ENCODE results near the gene BLZF1. TPM values are rescaled to one million over a fixed set of nuclear protein-coding genes. Genes with fewer than 3 reads are reported as not detected.

Gene BLZF1
- total and polyA plus RNA-seq, 10 of the 15 experiments (the other 5 are each of a cell fraction or from before 2014, with no cell fraction given) = 5.1 to 11.9 (median 9.0) TPM

DNA sequence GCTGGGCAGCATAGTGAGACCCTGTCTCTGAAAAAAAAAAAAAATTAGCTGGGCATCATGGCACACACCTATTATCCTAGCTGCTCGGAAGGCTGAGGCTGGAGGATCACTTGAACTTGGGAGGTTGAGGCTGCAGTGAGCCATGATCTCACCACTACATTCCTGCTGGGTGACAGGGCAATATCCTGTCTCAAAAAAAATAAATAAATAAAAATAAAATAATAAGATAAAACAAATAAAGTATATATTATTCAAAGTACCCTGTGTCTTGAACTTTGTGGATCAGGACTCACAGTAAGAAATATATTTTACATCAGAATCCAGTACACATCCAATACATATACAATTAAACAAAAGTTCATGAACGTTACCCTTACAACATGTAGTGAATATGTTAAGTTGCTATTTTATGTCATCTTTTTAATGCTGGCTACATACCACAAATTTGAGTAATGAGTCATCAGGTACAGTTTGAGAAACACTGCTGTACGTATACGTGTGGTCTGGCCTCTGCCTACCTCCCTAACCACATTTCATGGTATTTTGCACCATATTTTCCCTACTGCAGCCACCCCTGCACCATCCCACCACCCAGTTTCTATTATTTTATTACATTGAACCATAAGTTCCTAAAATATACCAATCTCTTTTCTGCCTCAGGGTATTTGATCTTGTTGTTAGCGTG, 4.8 kb upstream of the BLZF1 start:
- Histone ChIP-seq H3K27me3 (replicated peaks in 1 of 2; ENCODE audit: control insufficient read depth in 2 of 2, insufficient read depth in 2 of 2, low read length in 1 of 2) (no peaks in the 10 kb centered on the region), H2AFZ (ENCODE audit: control insufficient read depth, low read depth, low read length) (no peak overlapping the region), H3K9me3 (replicated peaks; ENCODE audit: control insufficient read depth, insufficient read depth, low read length) (no peaks in the 10 kb centered on the region; the same call in 2 of the 3 replicates), H3K27ac (ENCODE audit: control insufficient read depth, insufficient read depth) (no peak overlapping the region), H3K79me2 (ENCODE audit: control insufficient read depth, insufficient read depth, low read length) (peaks cover under 1% of the 10 kb centered on the region; the same call in 1 of the 2 replicates), H3K9ac (ENCODE audit: control insufficient read depth, insufficient read depth, low read length) (no peak overlapping the region), H3K4me2 (ENCODE audit: control insufficient read depth, insufficient read depth) (peak overlapping the region; percentile 64), H4K20me1 (ENCODE audit: control insufficient read depth, insufficient read depth) (no peaks in the 10 kb centered on the region), H3K36me3 (ENCODE audit: control insufficient read depth in 2 of 2, insufficient read depth in 2 of 2, low read length in 1 of 2) (no peaks in the 10 kb centered on the region), H3K4me1 (ENCODE audit: control insufficient read depth, insufficient read depth, low read length) (peaks cover 4% of the 10 kb centered on the region; the same call in 1 of the 2 replicates), H3K4me3 (no peak overlapping the region)
- ChIA-PET SMC1A (ENCODE audit: uncharacterized antibody, unreplicated experiment) (interaction anchor here (0.9 to 1.6 kb wide), 4 partner anchors 9 to 924 kb away, joined by 3 to 4 read pairs (median 3); no protein-coding TSS in a partner anchor), POLR2A (no interaction called here), RAD21 (ENCODE audit: unreplicated experiment) (interaction anchor here (1.5 to 1.7 kb wide), 2 partner anchors 15 to 760 kb away, joined by 3 to 6 read pairs; no protein-coding TSS in a partner anchor), CTCF (interaction anchor here (0.7 to 2.1 kb wide), 4 partner anchors 12 to 980 kb away, joined by 3 to 13 read pairs (median 5); no protein-coding TSS in a partner anchor)
- WGBS (ENCODE audit: insufficient coverage, insufficient replicate concordance, low lambda C conversion rate, missing lambda C conversion rate) = 22% methylated on average over 5 of the region's 5 CpGs
- intact Hi-C loops (cut with micrococcal nuclease; ENCODE audit: unreplicated experiment) = no loop called here
- DNase-seq (ENCODE audit: low read depth, low spot score) (peak; percentile 37), FAIRE-seq (no peak), ATAC-seq (peak; percentile 58)
- in situ Hi-C loops (cut with MboI) = no loop called here
- BruUV-seq (replicated peaks) = no TSS peak
- TF ChIP-seq RUNX3 (IDR thresholded peaks at IDR 0.05; ENCODE audit: low read length) = peak; percentile 99
- TF ChIP-seq IRF4 (IDR thresholded peaks at IDR 0.05; ENCODE audit: low read depth, low read length) = peak; percentile 55; the same call in 1 of the 2 replicates
- peak; percentile 81; the same call in 1 of the 2 replicates for TF ChIP-seq NFIC (IDR thresholded peaks at IDR 0.05; ENCODE audit: low read depth, low read length)
- TF ChIP-seq, protein P1, sequence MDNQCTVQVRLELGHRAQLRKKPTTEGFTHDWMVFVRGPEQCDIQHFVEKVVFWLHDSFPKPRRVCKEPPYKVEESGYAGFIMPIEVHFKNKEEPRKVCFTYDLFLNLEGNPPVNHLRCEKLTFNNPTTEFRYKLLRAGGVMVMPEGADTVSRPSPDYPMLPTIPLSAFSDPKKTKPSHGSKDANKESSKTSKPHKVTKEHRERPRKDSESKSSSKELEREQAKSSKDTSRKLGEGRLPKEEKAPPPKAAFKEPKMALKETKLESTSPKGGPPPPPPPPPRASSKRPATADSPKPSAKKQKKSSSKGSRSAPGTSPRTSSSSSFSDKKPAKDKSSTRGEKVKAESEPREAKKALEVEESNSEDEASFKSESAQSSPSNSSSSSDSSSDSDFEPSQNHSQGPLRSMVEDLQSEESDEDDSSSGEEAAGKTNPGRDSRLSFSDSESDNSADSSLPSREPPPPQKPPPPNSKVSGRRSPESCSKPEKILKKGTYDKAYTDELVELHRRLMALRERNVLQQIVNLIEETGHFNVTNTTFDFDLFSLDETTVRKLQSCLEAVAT (IDR thresholded peaks at IDR 0.05) = 0 out of 2 replicates have a peak, but pooled peaks have one; percentile 34
- TF ChIP-seq IKZF1 (conservative IDR thresholded peaks at IDR 0.05) = peak; percentile 52
- no peak for TF ChIP-seq CHD2 (IDR thresholded peaks at IDR 0.05; ENCODE audit: borderline replicate concordance, low read depth, low read length)
- TF ChIP-seq MEF2A (IDR thresholded peaks at IDR 0.05; ENCODE audit: insufficient read depth, low read depth, low read length) = peak; percentile 56; the same call in 1 of the 2 replicates
- peak; percentile 41 for TF ChIP-seq MEF2B (IDR thresholded peaks at IDR 0.05; ENCODE audit: partially characterized antibody, poor library complexity, severe bottlenecking)
- TF ChIP-seq PAX5 (IDR thresholded peaks at IDR 0.05; ENCODE audit: borderline replicate concordance, low read depth, low read length) = peak; percentile 66; the same call in 1 of the 2 replicates
- TF ChIP-seq, protein P2, sequence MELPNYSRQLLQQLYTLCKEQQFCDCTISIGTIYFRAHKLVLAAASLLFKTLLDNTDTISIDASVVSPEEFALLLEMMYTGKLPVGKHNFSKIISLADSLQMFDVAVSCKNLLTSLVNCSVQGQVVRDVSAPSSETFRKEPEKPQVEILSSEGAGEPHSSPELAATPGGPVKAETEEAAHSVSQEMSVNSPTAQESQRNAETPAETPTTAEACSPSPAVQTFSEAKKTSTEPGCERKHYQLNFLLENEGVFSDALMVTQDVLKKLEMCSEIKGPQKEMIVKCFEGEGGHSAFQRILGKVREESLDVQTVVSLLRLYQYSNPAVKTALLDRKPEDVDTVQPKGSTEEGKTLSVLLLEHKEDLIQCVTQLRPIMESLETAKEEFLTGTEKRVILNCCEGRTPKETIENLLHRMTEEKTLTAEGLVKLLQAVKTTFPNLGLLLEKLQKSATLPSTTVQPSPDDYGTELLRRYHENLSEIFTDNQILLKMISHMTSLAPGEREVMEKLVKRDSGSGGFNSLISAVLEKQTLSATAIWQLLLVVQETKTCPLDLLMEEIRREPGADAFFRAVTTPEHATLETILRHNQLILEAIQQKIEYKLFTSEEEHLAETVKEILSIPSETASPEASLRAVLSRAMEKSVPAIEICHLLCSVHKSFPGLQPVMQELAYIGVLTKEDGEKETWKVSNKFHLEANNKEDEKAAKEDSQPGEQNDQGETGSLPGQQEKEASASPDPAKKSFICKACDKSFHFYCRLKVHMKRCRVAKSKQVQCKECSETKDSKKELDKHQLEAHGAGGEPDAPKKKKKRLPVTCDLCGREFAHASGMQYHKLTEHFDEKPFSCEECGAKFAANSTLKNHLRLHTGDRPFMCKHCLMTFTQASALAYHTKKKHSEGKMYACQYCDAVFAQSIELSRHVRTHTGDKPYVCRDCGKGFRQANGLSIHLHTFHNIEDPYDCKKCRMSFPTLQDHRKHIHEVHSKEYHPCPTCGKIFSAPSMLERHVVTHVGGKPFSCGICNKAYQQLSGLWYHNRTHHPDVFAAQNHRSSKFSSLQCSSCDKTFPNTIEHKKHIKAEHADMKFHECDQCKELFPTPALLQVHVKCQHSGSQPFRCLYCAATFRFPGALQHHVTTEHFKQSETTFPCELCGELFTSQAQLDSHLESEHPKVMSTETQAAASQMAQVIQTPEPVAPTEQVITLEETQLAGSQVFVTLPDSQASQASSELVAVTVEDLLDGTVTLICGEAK (IDR thresholded peaks at IDR 0.05; ENCODE audit: borderline replicate concordance) = no peak
- no peak for TF ChIP-seq YY1 (IDR thresholded peaks at IDR 0.05; ENCODE audit: low read depth, low read length)
- TF ChIP-seq LARP7 (IDR thresholded peaks at IDR 0.05) = no peak
- TF ChIP-seq EP300 (IDR thresholded peaks at IDR 0.05; ENCODE audit: borderline replicate concordance in 1 of 2, control insufficient read depth in 1 of 2, low read depth in 2 of 2, low read length in 2 of 2) = peak; percentile 32 to 55; a peak in 2 of 4 replicates
- peak in 1 of 2 experiments; percentile 22; a peak in 1 of 4 replicates for TF ChIP-seq BHLHE40 (IDR thresholded peaks at IDR 0.05; ENCODE audit: borderline replicate concordance in 1 of 2, low read depth in 2 of 2, low read length in 1 of 2)
- TF ChIP-seq SP1 (IDR thresholded peaks at IDR 0.05; ENCODE audit: low read depth, low read length) = peak; percentile 9
- peak; percentile 73 for TF ChIP-seq BCL11A (IDR thresholded peaks at IDR 0.05; ENCODE audit: low read depth, low read length)
- peak; percentile 39; the same call in 1 of the 2 replicates for TF ChIP-seq FOXM1 (IDR thresholded peaks at IDR 0.05; ENCODE audit: low read depth, low read length)
- TF ChIP-seq TBL1XR1 (IDR thresholded peaks at IDR 0.05; ENCODE audit: low read depth, low read length) = 0 out of 2 replicates have a peak, but pooled peaks have one; percentile 16

All from GM12878 (cell line).